ENCODE data around the gene INPP4A. TPM values are rescaled to one million over a fixed set of nuclear protein-coding genes. Genes with fewer than 3 reads are reported as not detected.

INPP4A gene
- total and polyA plus RNA-seq, 2 donors: 17.9 to 24.9 TPM

- Histone ChIP-seq H3K27ac (ENCODE audit: low read depth in 1 of 2, low read length in 1 of 2) (peak overlapping the region in 1 of 2 donors; percentile 76), H3K4me3 (ENCODE audit: low read length in 2 of 2) (no peak overlapping the region), H3K36me3 (ENCODE audit: control insufficient read depth in 2 of 2, insufficient read depth in 2 of 2, low read length in 1 of 2) (peaks cover 22 to 54% of the 10 kb centered on the region in 2 donors), H3K4me1 (ENCODE audit: control insufficient read depth in 2 of 2, insufficient read depth in 2 of 2, low read length in 2 of 2) (peaks cover 5 to 32% of the 10 kb centered on the region in 2 donors), H3K9me3 (ENCODE audit: control insufficient read depth in 2 of 2, insufficient read depth in 1 of 2, low read length in 1 of 2) (no peaks in the 10 kb centered on the region), H3K27me3 (ENCODE audit: control insufficient read depth in 2 of 2, insufficient read depth in 1 of 2, low read length in 1 of 2) (no peaks in the 10 kb centered on the region)
- peak in 4 of 9 donors; percentile 24 to 75 (median 50) for DNase-seq (ENCODE audit: low read depth in 6 of 9, low spot score in 9 of 9)
- WGBS: 81% methylated on average over 9 of the region's 9 CpGs
Measured at GRCh38 chr2:98634406-98635092, 189.9 kb downstream of the INPP4A start.

GRCh38 chr2:98637401-98638147, 192.9 kb downstream of the INPP4A start:
- H3K27me3 ChIP-seq (ENCODE audit: control insufficient read depth in 2 of 2, insufficient read depth in 1 of 2, low read length in 1 of 2): no peaks in the 10 kb centered on the region
- H3K9me3 ChIP-seq (ENCODE audit: control insufficient read depth in 2 of 2, insufficient read depth in 1 of 2, low read length in 1 of 2): peaks cover 0 to 2% of the 10 kb centered on the region in 2 donors
- peaks cover 5 to 32% of the 10 kb centered on the region in 2 donors for H3K4me1 ChIP-seq (ENCODE audit: control insufficient read depth in 2 of 2, insufficient read depth in 2 of 2, low read length in 2 of 2)
- peak overlapping the region in 1 of 2 donors; percentile 14 for H3K4me3 ChIP-seq (ENCODE audit: low read length in 2 of 2)
- H3K27ac ChIP-seq (ENCODE audit: low read depth in 1 of 2, low read length in 1 of 2): peak overlapping the region; percentile 82 to 97
- peaks cover 16 to 53% of the 10 kb centered on the region in 2 donors for H3K36me3 ChIP-seq (ENCODE audit: control insufficient read depth in 2 of 2, insufficient read depth in 2 of 2, low read length in 1 of 2)
- WGBS: 50% methylated on average over 10 of the region's 10 CpGs
- peak in 5 of 9 donors; percentile 33 to 80 (median 60) for DNase-seq (ENCODE audit: low read depth in 6 of 9, low spot score in 9 of 9)

GRCh38 chr2:98643496-98644100, 198.9 kb downstream of the INPP4A start:
- WGBS: 98% methylated on average over 5 of the region's 5 CpGs
- peaks cover 0 to 2% of the 10 kb centered on the region in 2 donors for H3K9me3 ChIP-seq (ENCODE audit: control insufficient read depth in 2 of 2, insufficient read depth in 1 of 2, low read length in 1 of 2)
- no peak overlapping the region for H3K27ac ChIP-seq (ENCODE audit: low read depth in 1 of 2, low read length in 1 of 2)
- DNase-seq (ENCODE audit: low read depth in 6 of 9, low spot score in 9 of 9): no peak
- no peaks in the 10 kb centered on the region for H3K27me3 ChIP-seq (ENCODE audit: control insufficient read depth in 2 of 2, insufficient read depth in 1 of 2, low read length in 1 of 2)
- H3K36me3 ChIP-seq (ENCODE audit: control insufficient read depth in 2 of 2, insufficient read depth in 2 of 2, low read length in 1 of 2): peaks cover 10 to 60% of the 10 kb centered on the region in 2 donors
- H3K4me1 ChIP-seq (ENCODE audit: control insufficient read depth in 2 of 2, insufficient read depth in 2 of 2, low read length in 2 of 2): peaks cover 0 to 6% of the 10 kb centered on the region in 2 donors
- H3K4me3 ChIP-seq (ENCODE audit: low read length in 2 of 2): no peak overlapping the region

Other genes with a start within 250 kb of the INPP4A start
- gene CNGA3, start 98.4 kb upstream of the INPP4A start, total RNA-seq: 0.09 TPM
- gene CNGA3, start 98.4 kb upstream of the INPP4A start, polyA plus RNA-seq: 0.05 TPM
- 47.8 TPM for gene COA5, start 163.7 kb downstream of the INPP4A start, total RNA-seq
- gene COA5, start 163.7 kb downstream of the INPP4A start, polyA plus RNA-seq: 114 TPM
- gene UNC50, start 163.7 kb downstream of the INPP4A start, total RNA-seq: 46.1 TPM
- gene UNC50, start 163.7 kb downstream of the INPP4A start, polyA plus RNA-seq: 68.5 TPM